Measurements from ENCODE around the gene GPS1. TPM values are rescaled to one million over a fixed set of nuclear protein-coding genes. Genes with fewer than 3 reads are reported as not detected.

Gene GPS1
- total and polyA plus RNA-seq, 9 of the 15 experiments (the other 6 are each of a cell fraction or from before 2014, with no cell fraction given), result 3.1 to 167 (median 69.9) TPM

GRCh38 chr17:82037092-82037888 lies 14.4 kb upstream of the GPS1 start, which contains the start of gene DCXR (continued):
- TF ChIP-seq HINFP (tag; conservative IDR thresholded peaks at IDR 0.05; ENCODE audit: low read depth) (no peak), GTF2E2 (tag; IDR thresholded peaks at IDR 0.05) (no peak), C11orf30 (IDR thresholded peaks at IDR 0.05; ENCODE audit: low read depth) (no peak; the same call in 1 of the 2 replicates), SMC3 (conservative IDR thresholded peaks at IDR 0.05; ENCODE audit: insufficient read depth, low read depth, low read length) (peak; percentile 58), ZNF77 (CRISPR knock-in tag; IDR thresholded peaks at IDR 0.05) (no peak), ZNF23 (CRISPR knock-in tag; IDR thresholded peaks at IDR 0.05) (no peak), ZNF121 (CRISPR knock-in tag; conservative IDR thresholded peaks at IDR 0.05) (no peak), TEAD4 (IDR thresholded peaks at IDR 0.05; ENCODE audit: low read length) (0 out of 2 replicates have a peak, but pooled peaks have one; percentile 6), TEAD4 (CRISPR knock-in tag; IDR thresholded peaks at IDR 0.05; ENCODE audit: borderline replicate concordance) (no peak; the same call in 1 of the 2 replicates), ZNF444 (CRISPR knock-in tag; IDR thresholded peaks at IDR 0.05) (no peak), ZNF134 (CRISPR knock-in tag; conservative IDR thresholded peaks at IDR 0.05) (no peak), MYBL2 (IDR thresholded peaks at IDR 0.05; ENCODE audit: low read depth) (no peak), MYBL2 (CRISPR knock-in tag; IDR thresholded peaks at IDR 0.05; ENCODE audit: borderline replicate concordance) (no peak), KLF10 (CRISPR knock-in tag; IDR thresholded peaks at IDR 0.05) (no peak), ZNF561 (CRISPR knock-in tag; conservative IDR thresholded peaks at IDR 0.05) (no peak), FOXJ2 (tag; IDR thresholded peaks at IDR 0.05) (no peak), ZNF311 (CRISPR knock-in tag; IDR thresholded peaks at IDR 0.05) (no peak), MED1 (CRISPR knock-in tag; IDR thresholded peaks at IDR 0.05; ENCODE audit: borderline replicate concordance) (no peak), GATAD2A (IDR thresholded peaks at IDR 0.05) (peak; percentile 83; the same call in 1 of the 2 replicates), CBX8 (IDR thresholded peaks at IDR 0.05; ENCODE audit: borderline replicate concordance, extremely low read depth, low read depth, low read length, poor library complexity, severe bottlenecking) (no peak), RUNX1 (IDR thresholded peaks at IDR 0.05; ENCODE audit: low read depth) (no peak)
- TF ChIP-seq, protein P1, sequence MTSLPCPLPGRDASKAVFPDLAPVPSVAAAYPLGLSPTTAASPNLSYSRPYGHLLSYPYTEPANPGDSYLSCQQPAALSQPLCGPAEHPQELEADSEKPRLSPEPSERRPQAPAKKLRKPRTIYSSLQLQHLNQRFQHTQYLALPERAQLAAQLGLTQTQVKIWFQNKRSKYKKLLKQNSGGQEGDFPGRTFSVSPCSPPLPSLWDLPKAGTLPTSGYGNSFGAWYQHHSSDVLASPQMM (CRISPR knock-in tag; IDR thresholded peaks at IDR 0.05), result no peak
- TF ChIP-seq, protein P2, sequence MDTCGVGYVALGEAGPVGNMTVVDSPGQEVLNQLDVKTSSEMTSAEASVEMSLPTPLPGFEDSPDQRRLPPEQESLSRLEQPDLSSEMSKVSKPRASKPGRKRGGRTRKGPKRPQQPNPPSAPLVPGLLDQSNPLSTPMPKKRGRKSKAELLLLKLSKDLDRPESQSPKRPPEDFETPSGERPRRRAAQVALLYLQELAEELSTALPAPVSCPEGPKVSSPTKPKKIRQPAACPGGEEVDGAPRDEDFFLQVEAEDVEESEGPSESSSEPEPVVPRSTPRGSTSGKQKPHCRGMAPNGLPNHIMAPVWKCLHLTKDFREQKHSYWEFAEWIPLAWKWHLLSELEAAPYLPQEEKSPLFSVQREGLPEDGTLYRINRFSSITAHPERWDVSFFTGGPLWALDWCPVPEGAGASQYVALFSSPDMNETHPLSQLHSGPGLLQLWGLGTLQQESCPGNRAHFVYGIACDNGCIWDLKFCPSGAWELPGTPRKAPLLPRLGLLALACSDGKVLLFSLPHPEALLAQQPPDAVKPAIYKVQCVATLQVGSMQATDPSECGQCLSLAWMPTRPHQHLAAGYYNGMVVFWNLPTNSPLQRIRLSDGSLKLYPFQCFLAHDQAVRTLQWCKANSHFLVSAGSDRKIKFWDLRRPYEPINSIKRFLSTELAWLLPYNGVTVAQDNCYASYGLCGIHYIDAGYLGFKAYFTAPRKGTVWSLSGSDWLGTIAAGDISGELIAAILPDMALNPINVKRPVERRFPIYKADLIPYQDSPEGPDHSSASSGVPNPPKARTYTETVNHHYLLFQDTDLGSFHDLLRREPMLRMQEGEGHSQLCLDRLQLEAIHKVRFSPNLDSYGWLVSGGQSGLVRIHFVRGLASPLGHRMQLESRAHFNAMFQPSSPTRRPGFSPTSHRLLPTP (IDR thresholded peaks at IDR 0.05; ENCODE audit: borderline replicate concordance, extremely low read depth, insufficient read length), result no peak
- TF ChIP-seq, protein P3, sequence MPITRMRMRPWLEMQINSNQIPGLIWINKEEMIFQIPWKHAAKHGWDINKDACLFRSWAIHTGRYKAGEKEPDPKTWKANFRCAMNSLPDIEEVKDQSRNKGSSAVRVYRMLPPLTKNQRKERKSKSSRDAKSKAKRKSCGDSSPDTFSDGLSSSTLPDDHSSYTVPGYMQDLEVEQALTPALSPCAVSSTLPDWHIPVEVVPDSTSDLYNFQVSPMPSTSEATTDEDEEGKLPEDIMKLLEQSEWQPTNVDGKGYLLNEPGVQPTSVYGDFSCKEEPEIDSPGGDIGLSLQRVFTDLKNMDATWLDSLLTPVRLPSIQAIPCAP (CRISPR knock-in tag; IDR thresholded peaks at IDR 0.05; ENCODE audit: borderline replicate concordance), result no peak; the same call in 1 of the 2 replicates

Data from K562 (cell line).